H9 (cell line): ENCODE data around the gene RBP7. TPM values are rescaled to one million over a fixed set of nuclear protein-coding genes. Genes with fewer than 3 reads are reported as not detected.

ENCODE experiments used
- DNase-seq: peaks from one replicate; pipeline ENCODE4 v3.0.0-alpha.2; 2017
- H2AFZ ChIP-seq: one replicate; pipeline ENCODE4 v1.6.1; 2013; ENCODE audit warnings: mild to moderate bottlenecking, low read length, control low read depth, moderate library complexity
- H2AK5ac ChIP-seq: 2 replicates; pipeline ENCODE4 v1.6.1; 2013; ENCODE audit warnings: low read length, control low read depth, mixed read lengths; ENCODE audit not compliant: insufficient read length
- H2BK120ac ChIP-seq: one replicate; pipeline ENCODE4 v1.6.1; 2013; ENCODE audit warnings: low read depth, mild to moderate bottlenecking, low read length, control low read depth, inconsistent platforms; ENCODE audit not compliant: poor library complexity, severe bottlenecking
- H2BK12ac ChIP-seq: 2 replicates; pipeline ENCODE4 v1.6.1; 2013; ENCODE audit warnings: low read length, control low read depth, mixed read lengths, low read depth; ENCODE audit not compliant: insufficient read length
- H2BK15ac ChIP-seq: 2 replicates; pipeline ENCODE4 v1.6.1; 2013; ENCODE audit warnings: low read depth, low read length, control low read depth
- H2BK20ac ChIP-seq: one replicate; pipeline ENCODE4 v1.6.1; 2013; ENCODE audit warnings: low read depth, mild to moderate bottlenecking, low read length, control low read depth, inconsistent platforms; ENCODE audit not compliant: poor library complexity, severe bottlenecking
- H2BK5ac ChIP-seq: 2 replicates; pipeline ENCODE4 v1.6.1; 2013; ENCODE audit warnings: low read length, control low read depth, mixed read lengths; ENCODE audit not compliant: insufficient read length
- H3K14ac ChIP-seq: 2 replicates; pipeline ENCODE4 v1.6.1; 2013; ENCODE audit warnings: low read length, control low read depth; ENCODE audit not compliant: insufficient read depth
- H3K18ac ChIP-seq: 2 replicates; pipeline ENCODE4 v1.6.1; 2013; ENCODE audit warnings: low read depth, mild to moderate bottlenecking, mixed read lengths, low read length, control low read depth; ENCODE audit not compliant: insufficient read length
- H3K23ac ChIP-seq: 2 replicates; pipeline ENCODE4 v1.6.1; 2013; ENCODE audit warnings: low read length, control low read depth, mixed read lengths, low read depth; ENCODE audit not compliant: insufficient read length
- H3K23me2 ChIP-seq: 2 replicates; pipeline ENCODE4 v1.6.1; 2013; ENCODE audit warnings: low read depth, mild to moderate bottlenecking, mixed read lengths, low read length, control low read depth; ENCODE audit not compliant: insufficient read length, poor library complexity, severe bottlenecking
- H3K27ac ChIP-seq: 2 replicates; pipeline ENCODE4 v1.5.1; 2013; ENCODE audit warnings: low read length, control low read depth, mixed read lengths, low read depth; ENCODE audit not compliant: insufficient read length
- H3K27me3 ChIP-seq: 2 replicates; pipeline ENCODE4 v1.6.1; 2013; ENCODE audit warnings: low read length, control low read depth, inconsistent platforms; ENCODE audit not compliant: insufficient read depth
- H3K4ac ChIP-seq: 2 replicates; pipeline ENCODE4 v1.6.1; 2013; ENCODE audit warnings: low read depth, mild to moderate bottlenecking, control low read depth, inconsistent platforms, low read length, moderate library complexity
- H3K4me1 ChIP-seq: 2 replicates; pipeline ENCODE4 v1.6.1; 2013; ENCODE audit warnings: low read length, control low read depth, inconsistent platforms; ENCODE audit not compliant: insufficient read depth
- H3K4me2 ChIP-seq: 2 replicates; pipeline ENCODE4 v1.6.1; 2013; ENCODE audit warnings: low read length, control low read depth, mixed read lengths; ENCODE audit not compliant: insufficient read length, insufficient read depth
- H3K56ac ChIP-seq: 2 replicates; pipeline ENCODE4 v1.6.1; 2013; ENCODE audit warnings: low read depth, mild to moderate bottlenecking, mixed read lengths, low read length, control low read depth; ENCODE audit not compliant: insufficient read length
- H3K79me1 ChIP-seq: 2 replicates; pipeline ENCODE4 v1.6.1; 2013; ENCODE audit warnings: low read depth, mild to moderate bottlenecking, moderate library complexity, low read length, control low read depth, inconsistent platforms; ENCODE audit not compliant: insufficient read depth, poor library complexity, severe bottlenecking
- H3K79me2 ChIP-seq: 2 replicates; pipeline ENCODE4 v1.6.1; 2013; ENCODE audit warnings: low read length, control low read depth, inconsistent platforms; ENCODE audit not compliant: insufficient read depth
- H3K9ac ChIP-seq: 2 replicates; pipeline ENCODE4 v1.6.1; 2013; ENCODE audit warnings: low read length, control low read depth, mixed read lengths; ENCODE audit not compliant: insufficient read length; ENCODE audit errors: extremely low read depth
- H3K9me3 ChIP-seq: one replicate; pipeline ENCODE4 v1.6.1; 2013; ENCODE audit warnings: low read depth, low read length, inconsistent platforms; ENCODE audit not compliant: control insufficient read depth
- H3T11ph ChIP-seq: one replicate; pipeline ENCODE4 v1.6.1; 2013; ENCODE audit warnings: mild to moderate bottlenecking, low read length, control low read depth, inconsistent platforms
- H4K20me1 ChIP-seq: one replicate; pipeline ENCODE4 v1.6.1; 2013; ENCODE audit not compliant: control insufficient read depth, insufficient read length, insufficient read depth
- H4K5ac ChIP-seq: 2 replicates; pipeline ENCODE4 v1.6.1; 2013; ENCODE audit warnings: low read depth, mild to moderate bottlenecking, mixed read lengths, low read length, control low read depth; ENCODE audit not compliant: insufficient read length
- H4K8ac ChIP-seq: replicated peaks from 2 replicates; pipeline ENCODE4 v1.6.1; 2013; ENCODE audit warnings: low read length, control low read depth, mixed read lengths, low read depth; ENCODE audit not compliant: insufficient read length
- H4K91ac ChIP-seq: 2 replicates; pipeline ENCODE4 v1.6.1; 2013; ENCODE audit warnings: low read depth, mild to moderate bottlenecking, moderate library complexity, mixed read lengths, low read length, control low read depth; ENCODE audit not compliant: insufficient read length
- H3K27ac Mint-ChIP-seq, 3 experiments: 2 replicates in 2 of 3; 3 replicates in 1 of 3; pipeline ENCODE4 v1.8.0; 2020 to 2021; ENCODE audit warnings: mixed read lengths in 3 of 3, mild to moderate bottlenecking in 1 of 3, moderate library complexity in 1 of 3
- H3K27me3 Mint-ChIP-seq: 2 replicates; pipeline ENCODE4 v1.8.0; 2021; ENCODE audit warnings: low read depth, mild to moderate bottlenecking, moderate library complexity, mixed read lengths
- H3K36me3 Mint-ChIP-seq, 3 experiments: 2 replicates in 2 of 3; 3 replicates in 1 of 3; pipeline ENCODE4 v1.8.0; 2020 to 2021; ENCODE audit warnings: low read depth in 3 of 3, mixed read lengths in 3 of 3; ENCODE audit not compliant: insufficient read depth in 1 of 3
- H3K4me1 Mint-ChIP-seq, 2 experiments: 2 replicates each; pipeline ENCODE4 v1.8.0; 2020; ENCODE audit warnings: mixed read lengths in 2 of 2
- H3K4me3 Mint-ChIP-seq, 2 experiments: 2 replicates in 1 of 2; 3 replicates in 1 of 2; pipeline ENCODE4 v1.8.0; 2020 to 2021; ENCODE audit warnings: mild to moderate bottlenecking in 2 of 2, mixed read lengths in 2 of 2, moderate library complexity in 1 of 2
- H3K9me3 Mint-ChIP-seq, 2 experiments: 2 replicates in 1 of 2; 3 replicates in 1 of 2; pipeline ENCODE4 v1.8.0; 2020; ENCODE audit warnings: mild to moderate bottlenecking in 2 of 2, mixed read lengths in 2 of 2, moderate library complexity in 1 of 2
- WGBS: extraction: QIAGEN DNeasy Blood & Tissue Kit; methylation state at CpG from one replicate; pipeline ENCODE4 v1.1.7; 2013; ENCODE audit warnings: missing lambda C conversion rate, low lambda C conversion rate, mixed read lengths; ENCODE audit not compliant: insufficient read length; ENCODE audit errors: extremely low coverage; 5-methylcytosine and 5-hydroxymethylcytosine counted together
- total RNA-seq: library from RNA; stranded (reverse); gene quantifications from 2 replicates; pipeline ENCODE4 v1.2.1, GENCODE V29; 2021
- TF ChIP-seq, protein P1 (sequence below): fragments of 200-600 bp; sonication (generic); conservative IDR thresholded peaks from 3 replicates; pipeline ENCODE4 v1.8.0; 2021; ENCODE audit warnings: antibody characterized with exemption, mild to moderate bottlenecking

Gene RBP7
- total RNA-seq, 1 experiment from 2014 or later: 4.5 TPM

DNA sequence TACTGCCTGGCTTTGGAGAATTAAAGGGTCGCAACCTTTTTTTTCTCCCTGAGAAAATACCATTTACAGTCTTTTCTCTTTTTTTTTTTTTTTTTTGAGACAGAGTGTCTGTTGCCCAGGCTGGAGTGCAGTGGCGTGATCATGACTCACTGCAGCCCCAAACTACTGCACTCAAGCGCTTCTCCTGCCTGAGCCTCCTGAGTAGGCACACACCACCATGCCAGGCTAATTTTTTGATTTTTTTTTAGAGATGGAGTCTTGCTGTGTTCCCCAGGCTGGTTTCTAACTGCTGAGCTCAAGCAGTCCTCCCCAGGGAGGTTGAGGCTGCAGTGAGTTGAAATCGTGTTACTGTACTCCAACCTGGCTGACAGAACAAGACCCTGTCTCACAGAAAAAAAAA lies 60.3 kb downstream of the RBP7 start:
- H3K9ac ChIP-seq: no peak overlapping the region
- H3K9me3 ChIP-seq: no peaks in the 10 kb centered on the region
- no peak overlapping the region for H2BK12ac ChIP-seq
- H3T11ph ChIP-seq: no peak overlapping the region
- no peak overlapping the region for H3K14ac ChIP-seq
- no peak overlapping the region for H3K56ac ChIP-seq
- no peaks in the 10 kb centered on the region for H4K20me1 ChIP-seq
- H3K79me2 ChIP-seq: no peaks in the 10 kb centered on the region; the same call in 1 of the 2 replicates
- peak overlapping the region; percentile 57 to 73 (median 67); a peak in 4 of 7 replicates for H3K27ac Mint-ChIP-seq
- DNase-seq: no peak
- H3K4me2 ChIP-seq: no peak overlapping the region
- peaks cover 5 to 12% (median 7%) of the 10 kb centered on the region in 3 experiments; a peak in 4 of 7 replicates for H3K36me3 Mint-ChIP-seq
- WGBS: no CpG with 5 or more reads among the region's 4 CpGs
- no peak overlapping the region for H2BK5ac ChIP-seq
- H3K4ac ChIP-seq: no peak overlapping the region
- TF ChIP-seq, protein P1, sequence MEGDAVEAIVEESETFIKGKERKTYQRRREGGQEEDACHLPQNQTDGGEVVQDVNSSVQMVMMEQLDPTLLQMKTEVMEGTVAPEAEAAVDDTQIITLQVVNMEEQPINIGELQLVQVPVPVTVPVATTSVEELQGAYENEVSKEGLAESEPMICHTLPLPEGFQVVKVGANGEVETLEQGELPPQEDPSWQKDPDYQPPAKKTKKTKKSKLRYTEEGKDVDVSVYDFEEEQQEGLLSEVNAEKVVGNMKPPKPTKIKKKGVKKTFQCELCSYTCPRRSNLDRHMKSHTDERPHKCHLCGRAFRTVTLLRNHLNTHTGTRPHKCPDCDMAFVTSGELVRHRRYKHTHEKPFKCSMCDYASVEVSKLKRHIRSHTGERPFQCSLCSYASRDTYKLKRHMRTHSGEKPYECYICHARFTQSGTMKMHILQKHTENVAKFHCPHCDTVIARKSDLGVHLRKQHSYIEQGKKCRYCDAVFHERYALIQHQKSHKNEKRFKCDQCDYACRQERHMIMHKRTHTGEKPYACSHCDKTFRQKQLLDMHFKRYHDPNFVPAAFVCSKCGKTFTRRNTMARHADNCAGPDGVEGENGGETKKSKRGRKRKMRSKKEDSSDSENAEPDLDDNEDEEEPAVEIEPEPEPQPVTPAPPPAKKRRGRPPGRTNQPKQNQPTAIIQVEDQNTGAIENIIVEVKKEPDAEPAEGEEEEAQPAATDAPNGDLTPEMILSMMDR: no peak
- H3K18ac ChIP-seq: no peak overlapping the region
- no peak overlapping the region for H4K91ac ChIP-seq
- H2AFZ ChIP-seq: no peak overlapping the region
- no peak overlapping the region for H2BK15ac ChIP-seq
- no peak overlapping the region for H4K5ac ChIP-seq
- peaks cover 12 to 17% of the 10 kb centered on the region in 2 experiments for H3K4me1 Mint-ChIP-seq
- H3K23me2 ChIP-seq: no peaks in the 10 kb centered on the region
- no peaks in the 10 kb centered on the region for H3K4me1 ChIP-seq
- no peak overlapping the region for H2BK20ac ChIP-seq
- H3K27me3 Mint-ChIP-seq: no peaks in the 10 kb centered on the region
- no peak overlapping the region for H3K27ac ChIP-seq
- H3K23ac ChIP-seq: no peak overlapping the region
- no peak overlapping the region for H2BK120ac ChIP-seq
- no peak overlapping the region for H4K8ac ChIP-seq
- no peaks in the 10 kb centered on the region for H3K79me1 ChIP-seq
- H3K9me3 Mint-ChIP-seq: no peaks in the 10 kb centered on the region
- H3K27me3 ChIP-seq: no peaks in the 10 kb centered on the region
- H2AK5ac ChIP-seq: no peak overlapping the region
- no peak overlapping the region for H3K4me3 Mint-ChIP-seq
